Retinal pigment epithelial cell (primary cell): Measurements from ENCODE around the gene GREM1.

Experiments
- DNase-seq: peaks from one replicate; pipeline ENCODE4 v3.0.0-alpha.2; 2010; ENCODE audit warnings: low read depth
- H3K4me3 ChIP-seq: 2 replicates; pipeline ENCODE4 v1.5.1; 2011; ENCODE audit warnings: mild to moderate bottlenecking, low read length, control low read depth, moderate library complexity
- TF ChIP-seq, protein P1 (sequence below): conservative IDR thresholded peaks from 2 replicates; pipeline ENCODE4 v1.5.1; 2011; ENCODE audit warnings: low read depth, low read length, control low read depth, inconsistent platforms

The GREM1 gene

DNA sequence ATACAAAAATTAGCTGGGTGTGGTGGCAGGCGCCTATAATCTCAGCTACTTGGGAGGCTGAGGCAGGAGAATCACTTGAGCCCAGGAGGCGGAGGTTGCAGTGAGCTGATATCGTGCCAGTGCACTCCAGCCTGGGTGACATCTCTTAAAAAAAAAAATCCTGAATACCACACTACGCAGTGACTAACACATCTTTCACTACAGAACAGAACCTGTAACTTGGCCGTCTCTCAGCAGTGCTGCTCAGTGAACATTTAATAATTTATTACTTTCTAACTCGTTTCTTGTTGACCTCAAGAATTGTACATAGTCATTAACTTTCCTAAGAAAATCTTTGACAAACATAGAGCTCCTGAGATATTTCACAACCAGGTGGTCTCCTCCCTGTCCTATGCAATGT lies 3.8 kb downstream of the GREM1 start:
- DNase-seq, result no peak
- H3K4me3 ChIP-seq, result no peak overlapping the region
- TF ChIP-seq, protein P1, sequence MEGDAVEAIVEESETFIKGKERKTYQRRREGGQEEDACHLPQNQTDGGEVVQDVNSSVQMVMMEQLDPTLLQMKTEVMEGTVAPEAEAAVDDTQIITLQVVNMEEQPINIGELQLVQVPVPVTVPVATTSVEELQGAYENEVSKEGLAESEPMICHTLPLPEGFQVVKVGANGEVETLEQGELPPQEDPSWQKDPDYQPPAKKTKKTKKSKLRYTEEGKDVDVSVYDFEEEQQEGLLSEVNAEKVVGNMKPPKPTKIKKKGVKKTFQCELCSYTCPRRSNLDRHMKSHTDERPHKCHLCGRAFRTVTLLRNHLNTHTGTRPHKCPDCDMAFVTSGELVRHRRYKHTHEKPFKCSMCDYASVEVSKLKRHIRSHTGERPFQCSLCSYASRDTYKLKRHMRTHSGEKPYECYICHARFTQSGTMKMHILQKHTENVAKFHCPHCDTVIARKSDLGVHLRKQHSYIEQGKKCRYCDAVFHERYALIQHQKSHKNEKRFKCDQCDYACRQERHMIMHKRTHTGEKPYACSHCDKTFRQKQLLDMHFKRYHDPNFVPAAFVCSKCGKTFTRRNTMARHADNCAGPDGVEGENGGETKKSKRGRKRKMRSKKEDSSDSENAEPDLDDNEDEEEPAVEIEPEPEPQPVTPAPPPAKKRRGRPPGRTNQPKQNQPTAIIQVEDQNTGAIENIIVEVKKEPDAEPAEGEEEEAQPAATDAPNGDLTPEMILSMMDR, result no peak

DNA sequence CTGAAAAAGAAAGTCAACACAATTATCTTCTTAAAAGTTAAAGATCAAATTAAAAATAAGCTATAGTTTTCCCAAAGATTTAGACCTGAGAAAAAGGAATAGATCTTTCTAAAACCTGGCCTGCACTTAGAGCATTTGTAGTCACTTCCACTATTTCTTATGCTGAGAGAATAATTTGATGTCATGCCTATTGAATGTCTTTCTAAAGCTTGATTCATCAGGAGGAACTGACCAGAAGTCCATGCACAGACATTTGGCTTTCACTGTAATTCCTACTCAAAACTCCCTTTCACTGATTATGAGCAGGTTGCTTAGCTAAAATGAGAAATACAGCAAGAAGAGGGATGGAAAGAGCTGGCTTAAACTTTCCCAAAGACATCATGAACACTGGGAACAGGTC lies 4.3 kb downstream of the GREM1 start:
- TF ChIP-seq, protein P1, result no peak
- H3K4me3 ChIP-seq, result no peak overlapping the region
- no peak for DNase-seq

DNA sequence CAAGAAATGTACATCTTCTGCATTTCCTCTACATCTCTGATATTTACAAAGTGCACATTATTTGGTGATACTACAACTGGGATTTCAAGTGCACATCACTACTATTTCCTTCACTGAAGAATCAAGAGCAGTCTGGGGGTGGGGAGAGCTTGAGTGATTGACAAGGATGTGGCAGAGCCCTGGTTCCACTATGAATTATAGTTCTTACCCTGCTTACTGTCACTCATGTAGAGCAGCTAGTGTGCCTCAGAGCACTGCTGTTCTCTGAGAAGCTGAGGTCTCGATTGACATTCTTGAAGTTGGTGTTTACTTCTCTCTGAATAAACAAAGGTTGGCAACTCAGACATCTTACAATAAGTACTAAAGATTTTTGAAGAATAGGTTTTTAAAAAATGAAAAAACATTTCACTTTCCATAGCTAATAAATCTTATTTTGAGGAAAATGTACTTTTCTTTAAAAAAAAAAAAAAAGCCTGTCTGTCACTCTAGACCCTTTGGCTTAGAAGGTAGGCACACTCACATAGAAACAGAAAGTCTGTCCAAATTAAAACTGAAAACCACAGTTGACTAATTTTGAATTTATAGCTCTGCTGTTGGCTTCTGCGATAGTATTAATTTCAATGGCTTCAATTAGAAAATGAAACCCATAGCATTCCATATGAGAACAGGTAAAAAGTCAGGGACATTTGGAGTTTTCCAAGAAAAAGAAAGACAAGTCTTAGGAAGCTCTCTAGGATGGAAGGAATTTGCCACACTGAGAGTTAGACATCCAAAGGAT lies 5.6 kb downstream of the GREM1 start:
- no peak for DNase-seq
- H3K4me3 ChIP-seq, result no peak overlapping the region
- TF ChIP-seq, protein P1, result no peak

DNA sequence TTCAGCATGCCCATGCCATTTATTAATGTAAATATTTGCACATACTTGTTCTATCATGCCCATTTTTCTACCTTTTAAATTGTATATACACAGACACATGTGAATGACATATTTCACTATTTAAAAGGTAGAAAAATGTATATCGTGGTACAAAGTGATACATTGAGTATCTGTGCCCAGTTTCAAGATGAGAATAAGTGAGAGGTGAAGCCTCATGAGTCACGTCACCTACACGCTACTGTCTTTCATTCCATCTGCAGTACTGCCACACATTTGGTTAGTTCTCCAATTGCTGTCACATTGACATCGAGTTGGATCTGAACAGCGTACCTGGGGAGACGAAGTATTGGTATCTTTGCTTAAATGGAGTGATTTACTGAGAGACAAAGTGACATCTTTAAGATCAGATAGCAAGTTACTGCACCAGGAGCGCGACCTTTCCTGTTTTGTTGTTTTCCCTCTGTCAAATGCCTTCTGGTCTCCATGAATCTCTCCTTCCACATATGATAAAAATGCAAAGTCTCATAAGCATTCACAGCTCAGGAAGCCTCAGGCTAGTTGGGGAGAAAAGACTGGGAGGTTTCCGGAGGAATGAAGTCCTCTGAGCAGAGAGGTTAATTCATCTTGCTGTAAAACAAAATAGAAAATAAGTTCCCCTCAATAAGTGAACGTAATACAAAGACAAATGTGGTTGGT lies 12.0 kb downstream of the GREM1 start:
- TF ChIP-seq, protein P1, result no peak
- no peak for DNase-seq
- H3K4me3 ChIP-seq, result no peak overlapping the region

DNA sequence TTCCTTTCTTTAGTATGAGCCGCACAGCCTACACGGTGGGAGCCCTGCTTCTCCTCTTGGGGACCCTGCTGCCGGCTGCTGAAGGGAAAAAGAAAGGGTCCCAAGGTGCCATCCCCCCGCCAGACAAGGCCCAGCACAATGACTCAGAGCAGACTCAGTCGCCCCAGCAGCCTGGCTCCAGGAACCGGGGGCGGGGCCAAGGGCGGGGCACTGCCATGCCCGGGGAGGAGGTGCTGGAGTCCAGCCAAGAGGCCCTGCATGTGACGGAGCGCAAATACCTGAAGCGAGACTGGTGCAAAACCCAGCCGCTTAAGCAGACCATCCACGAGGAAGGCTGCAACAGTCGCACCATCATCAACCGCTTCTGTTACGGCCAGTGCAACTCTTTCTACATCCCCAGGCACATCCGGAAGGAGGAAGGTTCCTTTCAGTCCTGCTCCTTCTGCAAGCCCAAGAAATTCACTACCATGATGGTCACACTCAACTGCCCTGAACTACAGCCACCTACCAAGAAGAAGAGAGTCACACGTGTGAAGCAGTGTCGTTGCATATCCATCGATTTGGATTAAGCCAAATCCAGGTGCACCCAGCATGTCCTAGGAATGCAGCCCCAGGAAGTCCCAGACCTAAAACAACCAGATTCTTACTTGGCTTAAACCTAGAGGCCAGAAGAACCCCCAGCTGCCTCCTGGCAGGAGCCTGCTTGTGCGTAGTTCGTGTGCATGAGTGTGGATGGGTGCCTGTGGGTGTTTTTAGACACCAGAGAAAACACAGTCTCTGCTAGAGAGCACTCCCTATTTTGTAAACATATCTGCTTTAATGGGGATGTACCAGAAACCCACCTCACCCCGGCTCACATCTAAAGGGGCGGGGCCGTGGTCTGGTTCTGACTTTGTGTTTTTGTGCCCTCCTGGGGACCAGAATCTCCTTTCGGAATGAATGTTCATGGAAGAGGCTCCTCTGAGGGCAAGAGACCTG lies 13.2 kb downstream of the GREM1 start:
- TF ChIP-seq, protein P1, result no peak
- H3K4me3 ChIP-seq, result peak overlapping the region; percentile 3
- DNase-seq, result peak; percentile 68

DNA sequence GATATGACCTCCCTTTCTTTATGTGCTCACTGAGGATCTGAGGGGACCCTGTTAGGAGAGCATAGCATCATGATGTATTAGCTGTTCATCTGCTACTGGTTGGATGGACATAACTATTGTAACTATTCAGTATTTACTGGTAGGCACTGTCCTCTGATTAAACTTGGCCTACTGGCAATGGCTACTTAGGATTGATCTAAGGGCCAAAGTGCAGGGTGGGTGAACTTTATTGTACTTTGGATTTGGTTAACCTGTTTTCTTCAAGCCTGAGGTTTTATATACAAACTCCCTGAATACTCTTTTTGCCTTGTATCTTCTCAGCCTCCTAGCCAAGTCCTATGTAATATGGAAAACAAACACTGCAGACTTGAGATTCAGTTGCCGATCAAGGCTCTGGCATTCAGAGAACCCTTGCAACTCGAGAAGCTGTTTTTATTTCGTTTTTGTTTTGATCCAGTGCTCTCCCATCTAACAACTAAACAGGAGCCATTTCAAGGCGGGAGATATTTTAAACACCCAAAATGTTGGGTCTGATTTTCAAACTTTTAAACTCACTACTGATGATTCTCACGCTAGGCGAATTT lies 14.9 kb downstream of the GREM1 start:
- TF ChIP-seq, protein P1, result no peak
- DNase-seq, result no peak
- H3K4me3 ChIP-seq, result no peak overlapping the region
